DMS153 treated with DMSO at 0.1 percent for 48 hours (cell line): ENCODE data around the gene BACH2.
"Not testable (repeated sequence)": the region's sequence is repeated elsewhere in the genome, so short reads cannot be mapped to it uniquely, and the experiment has no call there.

Experiments
- DNase-seq: peaks from one replicate; lab custom pipeline; 2025; ENCODE audit not compliant: unreplicated experiment; lab: John Stamatoyannopoulos, UW

Gene BACH2

DNA sequence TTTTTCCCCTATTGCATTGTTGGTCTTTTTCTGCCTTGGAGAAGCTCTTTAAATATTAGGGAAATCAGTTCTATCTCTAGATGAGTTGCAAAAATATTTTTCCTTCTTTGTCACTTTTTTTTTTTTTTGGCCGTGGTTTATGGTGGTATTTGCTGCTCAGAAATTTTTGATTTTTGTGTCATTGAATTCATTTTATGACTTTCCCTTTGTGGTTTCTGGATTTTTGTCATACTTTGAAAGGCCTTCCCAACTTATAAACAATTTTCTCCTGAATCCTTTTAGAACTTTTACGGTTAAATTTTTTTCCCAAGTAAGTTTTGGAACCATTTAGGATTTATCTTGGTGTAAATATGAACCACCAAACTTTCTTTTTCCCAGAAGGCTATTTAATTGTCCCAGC, 256.7 kb downstream of the BACH2 start:
- DNase-seq = no peak

DNA sequence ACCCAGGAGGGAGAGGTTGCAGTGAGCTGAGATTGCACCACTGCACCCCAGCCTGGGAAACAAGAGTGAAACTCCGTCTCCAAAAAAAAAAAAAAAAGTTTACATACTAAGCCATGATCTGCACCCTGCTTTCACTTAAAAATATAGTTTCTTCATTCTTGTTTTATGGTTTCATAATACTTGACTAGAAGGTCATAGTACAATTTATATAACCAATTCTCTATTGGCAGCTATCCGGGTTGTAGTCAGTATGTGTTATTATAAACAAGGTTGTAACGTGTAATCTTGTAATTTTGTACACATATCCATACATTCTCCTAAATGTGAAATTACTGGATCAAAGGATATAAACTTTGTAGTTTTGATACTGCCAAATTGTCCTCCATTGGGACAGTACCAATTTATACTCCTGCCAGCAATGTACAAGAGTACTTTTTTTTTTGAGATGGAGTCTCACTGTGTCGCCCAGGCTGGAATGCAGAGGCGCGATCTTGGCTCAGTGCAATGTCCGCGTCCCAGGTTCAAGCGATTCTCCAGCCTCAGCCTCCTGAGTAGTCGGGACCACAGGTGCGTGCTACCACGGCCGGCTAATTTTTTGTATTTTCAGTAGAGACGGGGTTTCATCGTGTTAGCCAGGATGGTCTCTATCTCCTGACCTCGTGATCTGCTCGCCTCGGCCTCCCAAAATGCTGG, 257.5 kb downstream of the BACH2 start:
- DNase-seq = no peak

DNA sequence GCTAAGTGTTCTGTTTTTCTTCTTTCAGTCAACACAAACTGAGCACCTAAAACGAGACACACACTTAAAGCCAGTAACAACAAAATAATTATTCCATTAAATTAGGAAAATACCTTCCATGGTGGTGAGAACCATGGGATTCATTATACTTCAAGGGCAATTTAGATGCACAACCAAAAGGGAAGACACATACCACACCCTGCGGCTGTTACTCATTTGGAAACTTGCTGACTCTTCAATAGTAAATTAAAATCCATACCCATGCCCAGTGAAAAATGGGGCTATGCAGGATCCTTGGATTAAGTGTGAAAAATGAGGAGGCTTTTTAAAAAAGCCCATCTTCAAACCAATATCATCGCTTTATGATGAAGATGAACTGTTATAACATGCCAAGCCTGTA, 259.7 kb downstream of the BACH2 start:
- DNase-seq = no peak

GRCh38 chr6:90035047-90035723, 261.5 kb downstream of the BACH2 start:
- DNase-seq = no peak

- no peak for DNase-seq
Observed at GRCh38 chr6:90033746-90034271, 262.8 kb downstream of the BACH2 start.

GRCh38 chr6:90032489-90033212, 264.0 kb downstream of the BACH2 start:
- DNase-seq = not testable (repeated sequence)

- no peak for DNase-seq
Observed at GRCh38 chr6:90028995-90029635, 267.5 kb downstream of the BACH2 start.

DNA sequence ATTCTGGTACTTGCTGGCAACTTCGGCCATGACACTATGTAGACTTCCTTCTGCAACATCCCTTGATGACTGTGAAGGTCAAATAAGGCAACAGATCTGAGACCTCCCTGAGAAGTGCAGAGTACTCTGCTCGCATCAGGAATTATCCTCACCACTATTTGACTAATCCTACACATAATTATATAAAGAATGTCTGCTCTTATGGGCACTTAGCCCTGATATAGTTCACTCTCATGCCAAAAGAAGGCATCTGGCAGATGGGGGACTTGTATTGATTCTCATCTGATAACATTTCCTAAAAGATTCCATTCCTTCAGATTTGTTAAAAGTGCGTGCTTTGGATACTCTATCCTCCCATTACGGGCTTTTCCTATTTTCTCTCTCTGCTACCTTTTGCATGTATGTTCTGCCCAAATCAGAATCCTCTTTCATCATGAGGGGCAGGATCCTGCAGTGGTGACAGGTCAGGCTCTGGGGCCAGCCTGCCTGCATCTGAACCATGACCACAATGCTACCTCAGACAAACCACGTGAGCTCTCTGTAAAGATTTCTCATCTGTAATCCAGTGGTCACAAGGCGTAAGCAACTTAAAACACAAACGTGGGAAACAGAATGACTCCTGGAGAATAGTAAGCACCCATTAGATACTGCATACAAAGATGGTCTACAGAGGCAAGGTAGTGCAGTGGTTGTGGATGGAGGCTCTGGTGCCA, 268.4 kb downstream of the BACH2 start:
- DNase-seq = no peak

DNA sequence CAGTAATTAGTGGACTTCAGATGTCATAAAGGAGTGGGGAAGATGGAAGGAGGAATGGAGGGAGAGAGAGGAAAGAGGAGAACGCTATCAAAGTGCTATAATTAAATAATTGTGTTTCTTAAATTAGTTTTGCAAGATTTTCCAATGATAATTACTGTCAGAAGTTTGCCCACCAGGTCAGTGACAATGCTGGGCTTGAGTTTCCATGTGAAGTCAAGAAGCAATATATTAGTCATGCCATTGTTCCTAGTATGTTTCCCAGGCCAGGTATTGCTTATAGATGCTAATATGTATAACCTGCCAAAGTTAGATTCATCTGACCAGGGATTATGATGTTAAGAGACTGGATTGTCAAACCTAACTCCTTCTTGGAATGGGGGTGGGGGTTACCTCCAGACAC, 270.4 kb downstream of the BACH2 start:
- no peak for DNase-seq

- DNase-seq = no peak
Observed at GRCh38 chr6:90025523-90026061, 271.1 kb downstream of the BACH2 start.

DNA sequence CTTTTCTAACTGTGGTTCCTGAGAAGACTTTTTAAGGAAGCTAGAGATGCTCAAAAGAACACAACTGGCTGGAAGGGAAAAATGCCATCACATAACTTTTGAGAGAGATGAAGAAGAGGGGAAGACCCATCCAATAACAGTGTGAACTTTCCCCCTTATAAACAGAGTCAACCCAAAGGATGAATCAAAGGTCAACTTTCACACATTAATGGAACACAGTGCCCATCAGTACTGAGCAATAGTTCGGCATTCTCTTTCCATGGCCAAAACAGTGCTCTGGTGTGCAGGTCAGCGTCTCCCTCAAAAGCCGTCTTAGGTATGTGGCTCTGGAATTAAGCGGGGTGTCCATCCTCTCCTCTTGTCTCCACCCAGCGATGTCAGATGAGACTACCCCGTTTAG, 272.0 kb downstream of the BACH2 start:
- no peak for DNase-seq

- peak; percentile 92 for DNase-seq
Observed at GRCh38 chr6:90021711-90022110, 274.9 kb downstream of the BACH2 start.

GRCh38 chr6:90020746-90021145, 275.9 kb downstream of the BACH2 start:
- no peak for DNase-seq

- DNase-seq = no peak
Observed at GRCh38 chr6:90019216-90019615, 277.4 kb downstream of the BACH2 start.

GRCh38 chr6:90015883-90016282, 280.8 kb downstream of the BACH2 start:
- no peak for DNase-seq

- DNase-seq = no peak
Observed at GRCh38 chr6:90008908-90009501, 287.6 kb downstream of the BACH2 start.

- DNase-seq = no peak
Observed at GRCh38 chr6:90008189-90008907, 288.3 kb downstream of the BACH2 start.

DNA sequence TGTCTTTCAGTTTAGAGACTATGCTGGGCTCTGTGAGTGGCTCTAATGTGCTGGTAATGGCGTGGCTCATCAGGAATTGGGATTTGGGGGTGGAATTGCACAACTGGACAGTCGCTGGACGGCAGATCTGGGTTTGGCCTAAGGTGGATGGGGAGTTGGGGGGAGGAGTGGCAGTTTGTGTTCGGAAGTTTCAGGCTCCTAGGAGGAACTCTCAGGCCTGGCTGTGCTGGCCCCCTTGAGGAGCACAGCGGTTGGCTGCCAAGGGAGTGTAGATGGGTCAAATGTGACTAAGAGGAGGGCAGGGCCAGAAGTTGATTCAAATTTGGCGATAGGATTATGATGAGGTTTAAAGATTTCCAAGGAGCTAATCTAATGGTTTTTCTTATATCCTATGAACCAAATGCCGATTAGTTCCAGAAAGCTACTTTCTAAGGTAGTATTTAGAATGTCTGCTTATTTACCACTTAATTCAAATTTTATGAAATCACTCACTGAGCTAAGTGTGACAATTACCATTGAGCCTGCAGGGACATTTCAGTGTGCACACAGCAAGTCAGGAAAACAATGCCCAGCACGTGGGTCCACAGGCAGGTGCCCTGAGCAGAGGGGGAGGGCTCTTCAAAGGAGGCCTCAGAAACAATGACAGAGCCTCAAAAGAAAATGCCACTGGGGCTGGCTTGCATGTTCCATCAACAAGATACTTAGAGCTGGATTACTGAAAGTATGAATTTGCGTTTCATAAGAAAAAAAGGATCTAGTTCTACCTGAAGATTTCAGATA, 291.4 kb downstream of the BACH2 start:
- DNase-seq = no peak

- no peak for DNase-seq
Observed at GRCh38 chr6:90004511-90004910, 292.1 kb downstream of the BACH2 start.
